HL-60 (cell line): Measurements from ENCODE around the gene UTP4.

Source experiments
- DNase-seq, 2 experiments: peaks; one replicate each; pipeline ENCODE4 v3.0.0-alpha.2; 2010 to 2020; ENCODE audit warnings: low read depth in 1 of 2, low spot score in 1 of 2
- H3K27ac ChIP-seq: fragments of 250-450 bp; sonication (Bioruptor Pico); replicated peaks from 2 replicates; pipeline ENCODE4 v1.5.1; 2020; ENCODE audit warnings: mild to moderate bottlenecking, moderate library complexity
- H3K27me3 ChIP-seq: fragments of 250-450 bp; sonication (Bioruptor Pico); 2 replicates; pipeline ENCODE4 v1.5.1; 2021; ENCODE audit warnings: mild to moderate bottlenecking, moderate library complexity; ENCODE audit not compliant: insufficient read depth, poor library complexity, severe bottlenecking
- H3K4me3 ChIP-seq: replicated peaks from 2 replicates; pipeline ENCODE4 v1.5.1; 2011; ENCODE audit warnings: mild to moderate bottlenecking, control low read depth, low read length; ENCODE audit not compliant: insufficient read depth
- GABPA ChIP-seq: IDR thresholded peaks from 2 replicates; pipeline ENCODE4 v1.6.1; 2012; ENCODE audit warnings: low read depth
- POLR2AphosphoS5 ChIP-seq: IDR thresholded peaks from 2 replicates; pipeline ENCODE4 v1.6.1; 2012; ENCODE audit warnings: low read depth
- SPI1 ChIP-seq: IDR thresholded peaks from 2 replicates; pipeline ENCODE4 v1.6.1; 2012; ENCODE audit warnings: low read depth, mild to moderate bottlenecking, borderline replicate concordance
- TF ChIP-seq, protein P1 (sequence below): IDR thresholded peaks from one replicate; pipeline ENCODE4 v1.5.1; 2011; ENCODE audit warnings: low read length, control low read depth, inconsistent platforms; ENCODE audit not compliant: insufficient read depth
- TF ChIP-seq, protein P2 (sequence below): IDR thresholded peaks from 2 replicates; pipeline ENCODE4 v1.6.1; 2012; ENCODE audit warnings: low read depth; ENCODE audit not compliant: insufficient replicate concordance

Gene UTP4

DNA sequence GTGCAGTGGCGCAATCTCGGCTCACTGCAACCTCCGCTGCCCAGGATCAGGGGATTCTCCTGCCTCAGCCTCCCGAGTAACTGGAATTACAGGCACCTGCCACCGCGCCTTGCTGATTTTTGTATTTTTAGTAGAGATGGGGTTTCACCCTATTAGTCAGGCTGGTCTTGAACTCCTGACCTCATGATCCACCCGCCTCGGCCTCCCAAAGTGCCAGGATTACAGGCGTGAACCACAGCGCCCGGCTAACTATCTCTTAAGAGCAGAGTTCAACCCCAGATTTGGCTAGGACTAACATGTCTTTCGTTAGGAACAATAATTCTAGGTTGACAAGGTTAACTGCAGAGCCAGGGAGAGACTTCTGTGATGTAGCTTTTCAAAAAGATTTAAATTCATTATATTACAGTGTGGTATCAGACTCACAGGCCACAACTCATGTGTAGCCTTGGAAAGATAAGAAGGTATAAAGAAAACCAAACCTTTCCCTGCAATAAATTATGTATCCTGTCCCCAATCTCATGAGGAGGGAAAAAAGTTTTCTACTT is 4.4 kb upstream of the UTP4 start:
- TF ChIP-seq, protein P1, sequence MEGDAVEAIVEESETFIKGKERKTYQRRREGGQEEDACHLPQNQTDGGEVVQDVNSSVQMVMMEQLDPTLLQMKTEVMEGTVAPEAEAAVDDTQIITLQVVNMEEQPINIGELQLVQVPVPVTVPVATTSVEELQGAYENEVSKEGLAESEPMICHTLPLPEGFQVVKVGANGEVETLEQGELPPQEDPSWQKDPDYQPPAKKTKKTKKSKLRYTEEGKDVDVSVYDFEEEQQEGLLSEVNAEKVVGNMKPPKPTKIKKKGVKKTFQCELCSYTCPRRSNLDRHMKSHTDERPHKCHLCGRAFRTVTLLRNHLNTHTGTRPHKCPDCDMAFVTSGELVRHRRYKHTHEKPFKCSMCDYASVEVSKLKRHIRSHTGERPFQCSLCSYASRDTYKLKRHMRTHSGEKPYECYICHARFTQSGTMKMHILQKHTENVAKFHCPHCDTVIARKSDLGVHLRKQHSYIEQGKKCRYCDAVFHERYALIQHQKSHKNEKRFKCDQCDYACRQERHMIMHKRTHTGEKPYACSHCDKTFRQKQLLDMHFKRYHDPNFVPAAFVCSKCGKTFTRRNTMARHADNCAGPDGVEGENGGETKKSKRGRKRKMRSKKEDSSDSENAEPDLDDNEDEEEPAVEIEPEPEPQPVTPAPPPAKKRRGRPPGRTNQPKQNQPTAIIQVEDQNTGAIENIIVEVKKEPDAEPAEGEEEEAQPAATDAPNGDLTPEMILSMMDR = no peak
- no peak for TF ChIP-seq POLR2AphosphoS5
- TF ChIP-seq SPI1 = no peak
- TF ChIP-seq, protein P2, sequence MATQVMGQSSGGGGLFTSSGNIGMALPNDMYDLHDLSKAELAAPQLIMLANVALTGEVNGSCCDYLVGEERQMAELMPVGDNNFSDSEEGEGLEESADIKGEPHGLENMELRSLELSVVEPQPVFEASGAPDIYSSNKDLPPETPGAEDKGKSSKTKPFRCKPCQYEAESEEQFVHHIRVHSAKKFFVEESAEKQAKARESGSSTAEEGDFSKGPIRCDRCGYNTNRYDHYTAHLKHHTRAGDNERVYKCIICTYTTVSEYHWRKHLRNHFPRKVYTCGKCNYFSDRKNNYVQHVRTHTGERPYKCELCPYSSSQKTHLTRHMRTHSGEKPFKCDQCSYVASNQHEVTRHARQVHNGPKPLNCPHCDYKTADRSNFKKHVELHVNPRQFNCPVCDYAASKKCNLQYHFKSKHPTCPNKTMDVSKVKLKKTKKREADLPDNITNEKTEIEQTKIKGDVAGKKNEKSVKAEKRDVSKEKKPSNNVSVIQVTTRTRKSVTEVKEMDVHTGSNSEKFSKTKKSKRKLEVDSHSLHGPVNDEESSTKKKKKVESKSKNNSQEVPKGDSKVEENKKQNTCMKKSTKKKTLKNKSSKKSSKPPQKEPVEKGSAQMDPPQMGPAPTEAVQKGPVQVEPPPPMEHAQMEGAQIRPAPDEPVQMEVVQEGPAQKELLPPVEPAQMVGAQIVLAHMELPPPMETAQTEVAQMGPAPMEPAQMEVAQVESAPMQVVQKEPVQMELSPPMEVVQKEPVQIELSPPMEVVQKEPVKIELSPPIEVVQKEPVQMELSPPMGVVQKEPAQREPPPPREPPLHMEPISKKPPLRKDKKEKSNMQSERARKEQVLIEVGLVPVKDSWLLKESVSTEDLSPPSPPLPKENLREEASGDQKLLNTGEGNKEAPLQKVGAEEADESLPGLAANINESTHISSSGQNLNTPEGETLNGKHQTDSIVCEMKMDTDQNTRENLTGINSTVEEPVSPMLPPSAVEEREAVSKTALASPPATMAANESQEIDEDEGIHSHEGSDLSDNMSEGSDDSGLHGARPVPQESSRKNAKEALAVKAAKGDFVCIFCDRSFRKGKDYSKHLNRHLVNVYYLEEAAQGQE = no peak
- no peak for TF ChIP-seq GABPA
- no peak overlapping the region for H3K4me3 ChIP-seq
- H3K27me3 ChIP-seq = no peaks in the 10 kb centered on the region
- no peak for DNase-seq
- H3K27ac ChIP-seq = no peak overlapping the region

DNA sequence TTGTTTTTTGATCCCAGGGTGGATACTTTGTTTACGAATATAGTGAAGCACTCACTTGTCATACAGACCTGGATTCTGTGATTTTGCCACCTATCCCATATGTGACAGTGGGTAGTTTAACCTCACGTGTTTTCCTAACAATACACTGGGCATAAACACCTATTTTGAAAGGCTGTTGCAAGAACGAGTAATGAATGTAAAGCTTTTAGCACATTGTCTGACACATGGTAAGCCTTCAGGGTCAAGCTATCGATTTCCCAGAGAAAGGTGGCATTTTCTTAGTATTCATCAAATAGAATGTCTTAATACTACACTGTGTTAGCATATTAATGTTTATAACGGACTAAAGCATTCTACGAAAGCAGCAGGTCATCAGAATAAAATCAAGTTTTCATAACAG is 2.0 kb upstream of the UTP4 start:
- no peak for DNase-seq
- H3K27me3 ChIP-seq = no peaks in the 10 kb centered on the region
- H3K27ac ChIP-seq = peak overlapping the region; percentile 4; the same call in 1 of the 2 replicates
- H3K4me3 ChIP-seq = no peak overlapping the region
- TF ChIP-seq GABPA (no peak), POLR2AphosphoS5 (no peak), SPI1 (no peak)
- TF ChIP-seq, protein P2 = no peak
- TF ChIP-seq, protein P1 = no peak

DNA sequence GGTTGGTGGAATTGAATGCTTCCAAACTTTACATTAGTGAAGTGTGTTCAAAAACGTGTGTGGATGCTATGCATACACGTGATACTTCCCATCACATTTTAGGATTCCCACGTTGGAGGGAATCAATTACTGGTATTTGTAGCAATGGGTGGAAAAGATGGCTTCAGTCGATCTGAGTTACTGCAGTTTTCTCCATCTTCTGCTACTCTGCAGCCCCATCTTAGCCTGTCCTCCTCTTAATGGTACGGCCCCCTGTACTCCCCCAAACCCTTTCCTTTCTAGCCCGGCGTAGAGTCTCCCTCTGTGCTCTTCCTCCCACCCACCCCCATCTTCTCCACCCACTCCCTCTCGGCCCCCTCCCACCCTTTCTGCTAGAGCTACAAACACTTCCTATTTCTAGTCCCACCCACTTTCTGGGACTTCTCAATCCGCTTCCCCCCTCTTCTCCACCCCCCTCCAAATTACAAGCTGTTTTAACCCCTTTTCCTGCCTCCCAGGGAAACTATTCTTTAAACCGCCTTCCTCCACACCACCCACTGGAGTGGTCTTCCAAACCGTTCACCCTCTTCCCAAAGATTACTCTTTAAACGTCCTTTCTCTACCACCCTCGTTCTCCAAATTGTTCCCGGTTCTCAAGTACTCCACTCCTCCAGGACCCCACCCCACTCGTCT is 1.1 kb upstream of the UTP4 start:
- peak; percentile 70 to 72 for DNase-seq
- TF ChIP-seq, protein P2 = no peak
- TF ChIP-seq GABPA (no peak), SPI1 (peak; percentile 85)
- TF ChIP-seq, protein P1 = no peak
- peak overlapping the region; percentile 96 for H3K27ac ChIP-seq
- H3K4me3 ChIP-seq = peak overlapping the region; percentile 98
- no peaks in the 10 kb centered on the region for H3K27me3 ChIP-seq
